K562 (cell line): ENCODE measurements around the gene SNX1. TPM values are rescaled to one million over a fixed set of nuclear protein-coding genes. Genes with fewer than 3 reads are reported as not detected.

Experiments used
- ADNP ChIP-seq: fragments of 200-800 bp; sonication (Bioruptor generic); IDR thresholded peaks from 2 replicates; pipeline ENCODE4 v1.6.1; 2016; ENCODE audit warnings: missing genetic modification characterization, missing compliant biosample characterization
- CSDE1 ChIP-seq, 2 experiments: fragments of 450-650 bp; IDR thresholded peaks; 2 replicates each; pipeline ENCODE4 v1.6.1; 2016; ENCODE audit warnings: mild to moderate bottlenecking in 1 of 2
- DDX20 ChIP-seq: fragments of 450-650 bp; IDR thresholded peaks from 2 replicates; pipeline ENCODE4 v1.6.1; 2016; ENCODE audit warnings: missing genetic modification characterization, low read depth, mild to moderate bottlenecking, missing compliant biosample characterization, moderate library complexity
- E2F6 ChIP-seq, 2 experiments: IDR thresholded peaks; 2 replicates each; pipeline ENCODE4 v1.6.1; 2011; ENCODE audit warnings: borderline replicate concordance in 1 of 2, control low read depth in 1 of 2, low read depth in 1 of 2, low read length in 1 of 2, mild to moderate bottlenecking in 1 of 2, mixed read lengths in 1 of 2, moderate library complexity in 1 of 2; ENCODE audit not compliant: insufficient read depth in 1 of 2, insufficient read length in 1 of 2, poor library complexity in 1 of 2, severe bottlenecking in 1 of 2; ENCODE audit errors: extremely low read depth in 1 of 2
- ZNF121 ChIP-seq: sonication (generic); formaldehyde crosslinking; conservative IDR thresholded peaks from 2 replicates; pipeline ENCODE4 v1.8.0; 2022; ENCODE audit warnings: missing genetic modification reagents
- polyA plus RNA-seq, 8 experiments: library from polyadenylated mRNA; depleted of rRNA in 4 of 8; stranded (reverse) in 5 of 8; unstranded in 3 of 8; fragments of >200 nt; fragmentation: Nextera tagmentation in 2 of 8; fragmentation: Illumina TruSeq in 1 of 8; extraction: Ambion mirVana in 2 of 8; extraction: Trizol in 1 of 8; gene quantifications; 2 replicates each; pipeline versions ENCODE4 v1.2.1 to v1.2.3, GENCODE V29; 2011 to 2014; ENCODE audit warnings: inconsistent platforms in 1 of 8, missing spikeins in 1 of 8
- total RNA-seq, 7 experiments: library from RNA; depleted of rRNA in 6 of 7; stranded (reverse); fragments of >200 nt in 6 of 7; fragmentation: Illumina TruSeq in 2 of 7; extraction: Trizol in 2 of 7; gene quantifications; 2 replicates each; pipeline versions ENCODE4 v1.2.1 to v1.2.3, GENCODE V29; 2011 to 2021; ENCODE audit warnings: low replicate concordance in 1 of 7
- TF ChIP-seq, protein P1 (sequence below), 2 experiments: fragments of 450-650 bp in 1 of 2; sonication (generic) in 1 of 2; formaldehyde crosslinking in 1 of 2; IDR thresholded peaks; 2 replicates each; pipeline versions ENCODE4 v1.7.1 to v1.9.0; 2016 to 2022; ENCODE audit warnings: inconsistent platforms in 1 of 2, mild to moderate bottlenecking in 1 of 2, missing genetic modification reagents in 1 of 2

Gene SNX1
- total and polyA plus RNA-seq, 9 of the 15 experiments (the other 6 are each of a cell fraction or from before 2014, with no cell fraction given), result 11.0 to 105 (median 59.9) TPM

- TF ChIP-seq, protein P1, sequence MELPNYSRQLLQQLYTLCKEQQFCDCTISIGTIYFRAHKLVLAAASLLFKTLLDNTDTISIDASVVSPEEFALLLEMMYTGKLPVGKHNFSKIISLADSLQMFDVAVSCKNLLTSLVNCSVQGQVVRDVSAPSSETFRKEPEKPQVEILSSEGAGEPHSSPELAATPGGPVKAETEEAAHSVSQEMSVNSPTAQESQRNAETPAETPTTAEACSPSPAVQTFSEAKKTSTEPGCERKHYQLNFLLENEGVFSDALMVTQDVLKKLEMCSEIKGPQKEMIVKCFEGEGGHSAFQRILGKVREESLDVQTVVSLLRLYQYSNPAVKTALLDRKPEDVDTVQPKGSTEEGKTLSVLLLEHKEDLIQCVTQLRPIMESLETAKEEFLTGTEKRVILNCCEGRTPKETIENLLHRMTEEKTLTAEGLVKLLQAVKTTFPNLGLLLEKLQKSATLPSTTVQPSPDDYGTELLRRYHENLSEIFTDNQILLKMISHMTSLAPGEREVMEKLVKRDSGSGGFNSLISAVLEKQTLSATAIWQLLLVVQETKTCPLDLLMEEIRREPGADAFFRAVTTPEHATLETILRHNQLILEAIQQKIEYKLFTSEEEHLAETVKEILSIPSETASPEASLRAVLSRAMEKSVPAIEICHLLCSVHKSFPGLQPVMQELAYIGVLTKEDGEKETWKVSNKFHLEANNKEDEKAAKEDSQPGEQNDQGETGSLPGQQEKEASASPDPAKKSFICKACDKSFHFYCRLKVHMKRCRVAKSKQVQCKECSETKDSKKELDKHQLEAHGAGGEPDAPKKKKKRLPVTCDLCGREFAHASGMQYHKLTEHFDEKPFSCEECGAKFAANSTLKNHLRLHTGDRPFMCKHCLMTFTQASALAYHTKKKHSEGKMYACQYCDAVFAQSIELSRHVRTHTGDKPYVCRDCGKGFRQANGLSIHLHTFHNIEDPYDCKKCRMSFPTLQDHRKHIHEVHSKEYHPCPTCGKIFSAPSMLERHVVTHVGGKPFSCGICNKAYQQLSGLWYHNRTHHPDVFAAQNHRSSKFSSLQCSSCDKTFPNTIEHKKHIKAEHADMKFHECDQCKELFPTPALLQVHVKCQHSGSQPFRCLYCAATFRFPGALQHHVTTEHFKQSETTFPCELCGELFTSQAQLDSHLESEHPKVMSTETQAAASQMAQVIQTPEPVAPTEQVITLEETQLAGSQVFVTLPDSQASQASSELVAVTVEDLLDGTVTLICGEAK (IDR thresholded peaks at IDR 0.05), result no peak
- TF ChIP-seq, protein P1 (CRISPR knock-in tag; IDR thresholded peaks at IDR 0.05), result no peak
- TF ChIP-seq E2F6 (IDR thresholded peaks at IDR 0.05; ENCODE audit: borderline replicate concordance in 1 of 2, extremely low read depth in 1 of 2, insufficient read depth in 1 of 2, insufficient read length in 1 of 2, low read depth in 1 of 2, low read length in 1 of 2, poor library complexity in 1 of 2, severe bottlenecking in 1 of 2) (no peak), ZNF121 (peak; percentile 81), CSDE1 (IDR thresholded peaks at IDR 0.05) (no peak), DDX20 (no peak), ADNP (tag) (0 out of 2 replicates have a peak, but pooled peaks have one; percentile 21)
Observed at GRCh38 chr15:64082757-64083156, 13.0 kb upstream of the SNX1 start (continued).
